ENCODE data around the gene ALDH1L1. TPM values are rescaled to one million over a fixed set of nuclear protein-coding genes. Genes with fewer than 3 reads are reported as not detected.

Gene ALDH1L1
- total and polyA plus RNA-seq, 2 of the 13 experiments (the other 11 are each of a cell fraction or from before 2014, with no cell fraction given): 11.2 to 28.7 TPM

DNA sequence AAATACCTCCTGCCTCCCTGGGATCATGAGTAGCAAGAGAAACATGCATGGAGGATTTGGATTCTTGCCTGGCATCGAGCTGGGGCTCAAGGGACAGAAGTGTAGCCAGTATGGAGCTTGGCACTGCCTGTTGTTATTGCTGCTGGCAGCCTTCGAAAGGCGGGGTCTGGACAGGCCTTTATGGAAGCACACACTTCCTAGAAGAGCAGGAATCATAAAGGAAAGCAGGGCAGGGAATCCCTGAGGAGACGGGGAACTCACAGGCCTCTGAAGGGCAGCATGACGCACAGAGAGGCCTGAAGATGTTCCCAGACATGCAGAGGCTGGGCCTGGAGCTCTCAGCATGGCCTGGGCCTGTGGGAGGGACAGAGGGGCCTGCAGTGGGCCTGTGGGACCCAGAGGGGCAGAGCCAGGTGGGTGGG, 77.8 kb downstream of the ALDH1L1 start:
- intact Hi-C loops (cut with micrococcal nuclease; ENCODE audit: unreplicated experiment): no loop called here
- no peak for FAIRE-seq
- H3K9ac ChIP-seq (ENCODE audit: insufficient read depth, low read depth, low read length): no peak overlapping the region
- no peaks in the 10 kb centered on the region for H3K4me1 ChIP-seq (ENCODE audit: insufficient read depth, low read length)
- no peak overlapping the region for H2AFZ ChIP-seq (ENCODE audit: low read length)
- H3K4me3 ChIP-seq (replicated peaks in 1 of 3; ENCODE audit: insufficient read depth in 1 of 3, low read depth in 2 of 3, low read length in 3 of 3): no peak overlapping the region
- 63% methylated on average over 5 of the region's 5 CpGs for WGBS (ENCODE audit: low lambda C conversion rate)
- H3K27ac ChIP-seq (ENCODE audit: extremely low read length, insufficient read depth, low read length): no peak overlapping the region
- H4K20me1 ChIP-seq (ENCODE audit: insufficient read depth, low read length): no peaks in the 10 kb centered on the region
- H3K9me3 ChIP-seq (ENCODE audit: low read length): no peaks in the 10 kb centered on the region
- H3K4me2 ChIP-seq (ENCODE audit: low read depth, low read length): no peak overlapping the region
- ATAC-seq: no peak
- H3K36me3 ChIP-seq (replicated peaks in 1 of 2; ENCODE audit: control insufficient read depth in 1 of 2, insufficient read depth in 2 of 2, low read length in 2 of 2): no peaks in the 10 kb centered on the region; a peak in 2 of 5 replicates
- in situ Hi-C loops (cut with HindIII; ENCODE audit: extremely low pct_ligation_motif_present, low pct_unique_long_range_greater_than_20kb): no loop called here
- H3K79me2 ChIP-seq (ENCODE audit: insufficient read depth, low read length): no peaks in the 10 kb centered on the region
- TF ChIP-seq, protein P1, sequence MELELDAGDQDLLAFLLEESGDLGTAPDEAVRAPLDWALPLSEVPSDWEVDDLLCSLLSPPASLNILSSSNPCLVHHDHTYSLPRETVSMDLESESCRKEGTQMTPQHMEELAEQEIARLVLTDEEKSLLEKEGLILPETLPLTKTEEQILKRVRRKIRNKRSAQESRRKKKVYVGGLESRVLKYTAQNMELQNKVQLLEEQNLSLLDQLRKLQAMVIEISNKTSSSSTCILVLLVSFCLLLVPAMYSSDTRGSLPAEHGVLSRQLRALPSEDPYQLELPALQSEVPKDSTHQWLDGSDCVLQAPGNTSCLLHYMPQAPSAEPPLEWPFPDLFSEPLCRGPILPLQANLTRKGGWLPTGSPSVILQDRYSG (CRISPR knock-in tag; IDR thresholded peaks at IDR 0.05): no peak
- TF ChIP-seq ZNF460 (CRISPR knock-in tag; IDR thresholded peaks at IDR 0.05; ENCODE audit: borderline replicate concordance) (no peak), KLF9 (CRISPR knock-in tag; IDR thresholded peaks at IDR 0.05; ENCODE audit: low read depth) (no peak), ZNF451 (CRISPR knock-in tag; IDR thresholded peaks at IDR 0.05) (no peak), ATRX (CRISPR knock-in tag; IDR thresholded peaks at IDR 0.05; ENCODE audit: borderline replicate concordance) (no peak), SRY (CRISPR knock-in tag; IDR thresholded peaks at IDR 0.05) (no peak)
- DNase-seq (ENCODE audit: low spot score): no peak
- POLR2A ChIA-PET: no interaction called here
- CTCF ChIA-PET (ENCODE audit: low intra/inter-chr PET ratio, low total read pairs): no interaction called here
- H3K27me3 ChIP-seq (ENCODE audit: control insufficient read depth in 1 of 2, insufficient read depth in 2 of 2, low read length in 2 of 2): no peaks in the 10 kb centered on the region
- BruUV-seq (replicated peaks): no TSS peak

DNA sequence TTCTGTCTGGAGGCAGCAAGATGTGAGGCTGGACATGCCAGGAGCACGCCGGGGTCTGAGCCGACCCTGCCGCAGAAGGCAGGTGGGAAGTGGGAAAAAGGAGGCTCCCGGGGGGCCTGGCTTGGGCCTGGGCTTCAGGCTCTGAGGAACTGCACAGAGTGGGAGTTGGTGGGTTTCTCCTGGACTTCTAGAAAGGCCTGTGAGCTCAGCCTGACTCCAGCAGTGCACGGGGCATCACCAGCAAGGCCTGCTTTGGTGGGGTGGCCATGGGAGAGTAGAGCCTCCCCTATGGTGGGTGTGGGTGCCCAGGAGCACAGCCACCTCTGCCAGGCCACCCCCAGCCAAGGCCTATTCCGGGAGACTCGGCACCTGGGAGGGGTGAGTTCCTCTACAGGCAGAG, 78.4 kb downstream of the ALDH1L1 start:
- Histone ChIP-seq H4K20me1 (ENCODE audit: insufficient read depth, low read length) (no peaks in the 10 kb centered on the region), H3K9ac (ENCODE audit: insufficient read depth, low read depth, low read length) (no peak overlapping the region), H3K27ac (ENCODE audit: extremely low read length, insufficient read depth, low read length) (no peak overlapping the region), H3K4me2 (ENCODE audit: low read depth, low read length) (no peak overlapping the region), H3K9me3 (ENCODE audit: low read length) (no peaks in the 10 kb centered on the region; the same call in 1 of the 2 replicates), H3K79me2 (ENCODE audit: insufficient read depth, low read length) (no peaks in the 10 kb centered on the region), H3K4me3 (replicated peaks in 1 of 3; ENCODE audit: insufficient read depth in 1 of 3, low read depth in 2 of 3, low read length in 3 of 3) (no peak overlapping the region), H3K4me1 (ENCODE audit: insufficient read depth, low read length) (no peaks in the 10 kb centered on the region), H2AFZ (ENCODE audit: low read length) (no peak overlapping the region), H3K27me3 (ENCODE audit: control insufficient read depth in 1 of 2, insufficient read depth in 2 of 2, low read length in 2 of 2) (no peaks in the 10 kb centered on the region), H3K36me3 (replicated peaks in 1 of 2; ENCODE audit: control insufficient read depth in 1 of 2, insufficient read depth in 2 of 2, low read length in 2 of 2) (no peaks in the 10 kb centered on the region; a peak in 1 of 5 replicates)
- CTCF ChIA-PET (ENCODE audit: low intra/inter-chr PET ratio, low total read pairs): no interaction called here
- WGBS (ENCODE audit: low lambda C conversion rate): 70% methylated on average over 7 of the region's 8 CpGs
- intact Hi-C loops (cut with micrococcal nuclease; ENCODE audit: unreplicated experiment) (no loop called here), in situ Hi-C loops (cut with HindIII; ENCODE audit: extremely low pct_ligation_motif_present, low pct_unique_long_range_greater_than_20kb) (no loop called here)
- FAIRE-seq (no peak), DNase-seq (ENCODE audit: low spot score) (no peak), ATAC-seq (no peak)
- POLR2A ChIA-PET: no interaction called here
- BruUV-seq (replicated peaks): no TSS peak
- TF ChIP-seq, protein P2, sequence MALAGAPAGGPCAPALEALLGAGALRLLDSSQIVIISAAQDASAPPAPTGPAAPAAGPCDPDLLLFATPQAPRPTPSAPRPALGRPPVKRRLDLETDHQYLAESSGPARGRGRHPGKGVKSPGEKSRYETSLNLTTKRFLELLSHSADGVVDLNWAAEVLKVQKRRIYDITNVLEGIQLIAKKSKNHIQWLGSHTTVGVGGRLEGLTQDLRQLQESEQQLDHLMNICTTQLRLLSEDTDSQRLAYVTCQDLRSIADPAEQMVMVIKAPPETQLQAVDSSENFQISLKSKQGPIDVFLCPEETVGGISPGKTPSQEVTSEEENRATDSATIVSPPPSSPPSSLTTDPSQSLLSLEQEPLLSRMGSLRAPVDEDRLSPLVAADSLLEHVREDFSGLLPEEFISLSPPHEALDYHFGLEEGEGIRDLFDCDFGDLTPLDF (CRISPR knock-in tag; IDR thresholded peaks at IDR 0.05): no peak
- TF ChIP-seq POLR2AphosphoS5 (IDR thresholded peaks at IDR 0.05; ENCODE audit: low read depth, low read length) (no peak), ZNF564 (CRISPR knock-in tag; IDR thresholded peaks at IDR 0.05) (no peak), AKAP8 (CRISPR knock-in tag; IDR thresholded peaks at IDR 0.05) (no peak), KAT2B (IDR thresholded peaks at IDR 0.05; ENCODE audit: borderline replicate concordance, low read depth, low read length) (no peak), ZNF879 (CRISPR knock-in tag; IDR thresholded peaks at IDR 0.05) (no peak), ZMYM2 (CRISPR knock-in tag; IDR thresholded peaks at IDR 0.05) (no peak), ZFP36 (IDR thresholded peaks at IDR 0.05; ENCODE audit: borderline replicate concordance, low read depth, low read length, partially characterized antibody) (no peak), ZNF225 (CRISPR knock-in tag; IDR thresholded peaks at IDR 0.05) (no peak), ZNF75D (CRISPR knock-in tag; IDR thresholded peaks at IDR 0.05; ENCODE audit: borderline replicate concordance) (no peak), ZNF546 (CRISPR knock-in tag; conservative IDR thresholded peaks at IDR 0.05) (no peak)
- TF ChIP-seq, protein P3, sequence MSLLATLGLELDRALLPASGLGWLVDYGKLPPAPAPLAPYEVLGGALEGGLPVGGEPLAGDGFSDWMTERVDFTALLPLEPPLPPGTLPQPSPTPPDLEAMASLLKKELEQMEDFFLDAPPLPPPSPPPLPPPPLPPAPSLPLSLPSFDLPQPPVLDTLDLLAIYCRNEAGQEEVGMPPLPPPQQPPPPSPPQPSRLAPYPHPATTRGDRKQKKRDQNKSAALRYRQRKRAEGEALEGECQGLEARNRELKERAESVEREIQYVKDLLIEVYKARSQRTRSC (CRISPR knock-in tag; IDR thresholded peaks at IDR 0.05; ENCODE audit: low read depth): no peak

Measured in HepG2 (cell line).